Neural progenitor cell (in vitro differentiated cells): ENCODE measurements around the gene GTF2F2. TPM values are rescaled to one million over a fixed set of nuclear protein-coding genes. Genes with fewer than 3 reads are reported as not detected.

Experiments used
- DNase-seq: peaks from one replicate; pipeline ENCODE4 v3.0.0-alpha.2; 2016; ENCODE audit warnings: low spot score
- H2AFZ ChIP-seq: fragments of 200-600 bp; sonication (generic); replicated peaks from 2 replicates; pipeline ENCODE4 v1.6.1; 2016; ENCODE audit warnings: antibody characterized with exemption
- H3F3A ChIP-seq: fragments of 200-600 bp; sonication (generic); 2 replicates; pipeline ENCODE4 v1.6.1; 2016; ENCODE audit warnings: antibody characterized with exemption, low read depth
- H3K27ac ChIP-seq: fragments of 200-600 bp; sonication (generic); 2 replicates; pipeline ENCODE4 v1.5.1; 2016; ENCODE audit warnings: mild to moderate bottlenecking
- H3K27me3 ChIP-seq: fragments of 200-600 bp; sonication (generic); 2 replicates; pipeline ENCODE4 v1.6.1; 2016; ENCODE audit warnings: mild to moderate bottlenecking, moderate library complexity
- H3K36me3 ChIP-seq: fragments of 200-600 bp; sonication (generic); 2 replicates; pipeline ENCODE4 v1.5.1; 2016
- H3K4me1 ChIP-seq: fragments of 200-600 bp; sonication (generic); 2 replicates; pipeline ENCODE4 v1.6.1; 2016; ENCODE audit warnings: mixed run types
- H3K4me2 ChIP-seq: fragments of 200-600 bp; sonication (generic); 2 replicates; pipeline ENCODE4 v1.6.1; 2016
- H3K4me3 ChIP-seq: fragments of 200-600 bp; sonication (generic); 2 replicates; pipeline ENCODE4 v1.5.1; 2016
- H3K79me2 ChIP-seq: fragments of 200-600 bp; sonication (generic); 2 replicates; pipeline ENCODE4 v1.6.1; 2016; ENCODE audit warnings: low read depth
- H3K9ac ChIP-seq: fragments of 200-600 bp; sonication (generic); 2 replicates; pipeline ENCODE4 v1.6.1; 2016
- H3K9me3 ChIP-seq: fragments of 200-600 bp; sonication (generic); 2 replicates; pipeline ENCODE4 v1.5.1; 2016; ENCODE audit warnings: low read depth
- H4K20me1 ChIP-seq: fragments of 200-600 bp; sonication (generic); 2 replicates; pipeline ENCODE4 v1.6.1; 2016; ENCODE audit warnings: low read depth
- H3K27ac Mint-ChIP-seq: 3 replicates; pipeline ENCODE4 v1.8.0; 2021; ENCODE audit warnings: mixed read lengths
- H3K27me3 Mint-ChIP-seq: 2 replicates; pipeline ENCODE4 v1.8.0; 2022; ENCODE audit warnings: low read depth, mild to moderate bottlenecking, inconsistent platforms, moderate library complexity, mixed read lengths; ENCODE audit not compliant: insufficient read depth
- H3K36me3 Mint-ChIP-seq: 3 replicates; pipeline ENCODE4 v1.8.0; 2021; ENCODE audit warnings: mixed read lengths
- H3K4me1 Mint-ChIP-seq: 3 replicates; pipeline ENCODE4 v1.8.0; 2021; ENCODE audit warnings: mixed read lengths
- H3K4me3 Mint-ChIP-seq: 3 replicates; pipeline ENCODE4 v1.8.0; 2021; ENCODE audit warnings: mild to moderate bottlenecking, moderate library complexity, mixed read lengths
- H3K9me3 Mint-ChIP-seq: 3 replicates; pipeline ENCODE4 v1.8.0; 2020; ENCODE audit warnings: mixed read lengths
- EZH2 ChIP-seq: fragments of 200-600 bp; sonication (generic); IDR thresholded peaks from 2 replicates; pipeline ENCODE4 v1.6.1; 2017; ENCODE audit warnings: antibody characterized with exemption, mild to moderate bottlenecking, moderate library complexity
- EZH2phosphoT487 ChIP-seq: fragments of 200-600 bp; sonication (generic); IDR thresholded peaks from 2 replicates; pipeline ENCODE4 v1.6.1; 2017; ENCODE audit warnings: antibody characterized with exemption
- total RNA-seq: library from RNA; depleted of rRNA; stranded (reverse); fragments of >200 nt; gene quantifications from 2 replicates; pipeline ENCODE4 v1.2.3, GENCODE V29; 2015; ENCODE audit warnings: low replicate concordance
- TF ChIP-seq, protein P1 (sequence below): fragments of 200-600 bp; sonication (generic); IDR thresholded peaks from 2 replicates; pipeline ENCODE4 v1.5.1; 2017; ENCODE audit warnings: antibody characterized with exemption, mild to moderate bottlenecking

The GTF2F2 gene
- total RNA-seq, 1 donor from 2014 or later, result 54.1 TPM

DNA sequence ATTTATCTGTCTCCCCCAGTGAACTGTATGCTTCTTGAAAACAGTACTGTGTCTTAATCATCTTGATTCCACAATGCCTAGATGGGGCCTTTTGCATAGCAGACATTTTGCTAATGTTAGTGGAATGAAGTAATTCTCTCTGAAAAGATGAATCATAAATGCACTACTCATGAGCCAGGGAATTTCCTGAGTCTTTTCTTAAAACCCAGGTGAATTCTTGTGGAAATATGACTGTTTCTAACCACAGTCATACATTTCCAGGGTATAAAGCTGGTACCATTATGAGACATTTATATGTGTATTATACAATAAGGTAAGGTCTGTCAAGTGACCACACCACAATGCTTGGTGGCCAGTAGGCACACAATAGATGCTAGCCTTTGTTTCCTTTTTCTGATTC is 86.0 kb downstream of the GTF2F2 start:
- Histone ChIP-seq H3K4me2 (no peak overlapping the region), H3K27me3 (no peaks in the 10 kb centered on the region), H3K4me1 (no peaks in the 10 kb centered on the region), H3K9me3 (no peaks in the 10 kb centered on the region), H3F3A (no peaks in the 10 kb centered on the region), H2AFZ (no peak overlapping the region), H3K27ac (no peak overlapping the region), H3K9ac (no peak overlapping the region), H3K36me3 (no peaks in the 10 kb centered on the region), H3K79me2 (no peaks in the 10 kb centered on the region), H3K4me3 (no peak overlapping the region), H4K20me1 (no peaks in the 10 kb centered on the region)
- Mint-ChIP-seq H3K4me1 (no peaks in the 10 kb centered on the region), H3K9me3 (no peaks in the 10 kb centered on the region), H3K36me3 (peaks cover 24% of the 10 kb centered on the region), H3K4me3 (no peak overlapping the region), H3K27me3 (no peaks in the 10 kb centered on the region), H3K27ac (no peak overlapping the region)
- TF ChIP-seq, protein P1, sequence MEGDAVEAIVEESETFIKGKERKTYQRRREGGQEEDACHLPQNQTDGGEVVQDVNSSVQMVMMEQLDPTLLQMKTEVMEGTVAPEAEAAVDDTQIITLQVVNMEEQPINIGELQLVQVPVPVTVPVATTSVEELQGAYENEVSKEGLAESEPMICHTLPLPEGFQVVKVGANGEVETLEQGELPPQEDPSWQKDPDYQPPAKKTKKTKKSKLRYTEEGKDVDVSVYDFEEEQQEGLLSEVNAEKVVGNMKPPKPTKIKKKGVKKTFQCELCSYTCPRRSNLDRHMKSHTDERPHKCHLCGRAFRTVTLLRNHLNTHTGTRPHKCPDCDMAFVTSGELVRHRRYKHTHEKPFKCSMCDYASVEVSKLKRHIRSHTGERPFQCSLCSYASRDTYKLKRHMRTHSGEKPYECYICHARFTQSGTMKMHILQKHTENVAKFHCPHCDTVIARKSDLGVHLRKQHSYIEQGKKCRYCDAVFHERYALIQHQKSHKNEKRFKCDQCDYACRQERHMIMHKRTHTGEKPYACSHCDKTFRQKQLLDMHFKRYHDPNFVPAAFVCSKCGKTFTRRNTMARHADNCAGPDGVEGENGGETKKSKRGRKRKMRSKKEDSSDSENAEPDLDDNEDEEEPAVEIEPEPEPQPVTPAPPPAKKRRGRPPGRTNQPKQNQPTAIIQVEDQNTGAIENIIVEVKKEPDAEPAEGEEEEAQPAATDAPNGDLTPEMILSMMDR, result no peak
- TF ChIP-seq EZH2, result no peak
- TF ChIP-seq EZH2phosphoT487, result no peak
- DNase-seq, result no peak

DNA sequence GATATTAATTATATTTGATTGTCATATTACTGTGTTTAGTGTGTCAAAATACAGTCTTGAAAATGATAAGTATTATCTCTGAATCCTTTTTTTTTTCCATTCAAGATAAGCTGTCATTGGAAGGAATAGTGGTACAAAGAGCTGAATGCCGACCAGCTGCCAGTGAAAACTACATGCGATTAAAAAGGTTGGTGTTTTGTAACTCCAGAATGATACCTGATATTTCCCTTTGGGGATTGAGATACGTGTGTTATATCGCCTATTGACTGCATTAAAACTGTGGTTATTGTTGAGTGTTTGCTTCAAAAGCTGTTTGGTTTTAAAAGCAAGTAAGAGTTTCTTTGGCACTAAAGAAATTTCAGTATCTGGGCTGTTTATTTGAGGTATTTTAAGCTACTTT is 87.0 kb downstream of the GTF2F2 start:
- no peak for TF ChIP-seq EZH2phosphoT487
- TF ChIP-seq EZH2, result no peak
- TF ChIP-seq, protein P1, result no peak
- Histone ChIP-seq H3K79me2 (no peaks in the 10 kb centered on the region), H2AFZ (no peak overlapping the region), H3K4me3 (no peak overlapping the region), H3F3A (no peaks in the 10 kb centered on the region), H3K27me3 (no peaks in the 10 kb centered on the region), H3K36me3 (no peaks in the 10 kb centered on the region), H3K4me1 (no peaks in the 10 kb centered on the region), H3K27ac (no peak overlapping the region), H3K4me2 (no peak overlapping the region), H4K20me1 (no peaks in the 10 kb centered on the region), H3K9ac (no peak overlapping the region), H3K9me3 (no peaks in the 10 kb centered on the region)
- no peak for DNase-seq
- H3K4me3 Mint-ChIP-seq, result no peak overlapping the region
- peaks cover 19% of the 10 kb centered on the region for H3K36me3 Mint-ChIP-seq
- no peaks in the 10 kb centered on the region for H3K9me3 Mint-ChIP-seq
- no peaks in the 10 kb centered on the region for H3K4me1 Mint-ChIP-seq
- no peak overlapping the region for H3K27ac Mint-ChIP-seq
- H3K27me3 Mint-ChIP-seq, result no peaks in the 10 kb centered on the region

DNA sequence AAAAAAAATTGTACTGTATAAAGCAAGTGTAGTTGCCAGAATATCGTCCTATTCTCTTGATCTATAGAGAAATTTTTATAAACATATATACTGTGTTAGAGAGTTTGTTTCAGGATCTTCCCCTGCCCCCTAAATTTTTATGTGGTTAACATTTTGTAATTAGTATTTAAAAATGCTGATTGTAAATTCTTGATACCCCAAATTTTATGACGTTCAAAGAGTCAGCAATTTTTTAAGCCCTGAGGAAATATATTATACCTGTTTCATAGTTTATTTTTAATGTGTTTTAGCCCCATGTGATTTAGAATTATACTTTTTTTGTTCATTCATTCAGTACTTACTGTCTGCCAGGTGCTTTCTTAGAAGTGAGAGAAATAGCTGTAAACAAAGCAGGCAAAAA is 87.8 kb downstream of the GTF2F2 start:
- Histone ChIP-seq H3K79me2 (no peaks in the 10 kb centered on the region), H3K4me3 (no peak overlapping the region), H3K27me3 (no peaks in the 10 kb centered on the region), H3K4me1 (no peaks in the 10 kb centered on the region), H3K4me2 (no peak overlapping the region), H4K20me1 (no peaks in the 10 kb centered on the region), H3K27ac (no peak overlapping the region), H2AFZ (no peak overlapping the region), H3K9ac (no peak overlapping the region), H3F3A (no peaks in the 10 kb centered on the region), H3K9me3 (no peaks in the 10 kb centered on the region), H3K36me3 (no peaks in the 10 kb centered on the region)
- H3K27me3 Mint-ChIP-seq, result no peaks in the 10 kb centered on the region
- DNase-seq, result no peak
- H3K4me3 Mint-ChIP-seq, result no peak overlapping the region
- no peaks in the 10 kb centered on the region for H3K9me3 Mint-ChIP-seq
- no peak overlapping the region for H3K27ac Mint-ChIP-seq
- TF ChIP-seq, protein P1, result no peak
- TF ChIP-seq EZH2, result no peak
- no peak for TF ChIP-seq EZH2phosphoT487
- H3K4me1 Mint-ChIP-seq, result no peaks in the 10 kb centered on the region
- H3K36me3 Mint-ChIP-seq, result peaks cover 17% of the 10 kb centered on the region

DNA sequence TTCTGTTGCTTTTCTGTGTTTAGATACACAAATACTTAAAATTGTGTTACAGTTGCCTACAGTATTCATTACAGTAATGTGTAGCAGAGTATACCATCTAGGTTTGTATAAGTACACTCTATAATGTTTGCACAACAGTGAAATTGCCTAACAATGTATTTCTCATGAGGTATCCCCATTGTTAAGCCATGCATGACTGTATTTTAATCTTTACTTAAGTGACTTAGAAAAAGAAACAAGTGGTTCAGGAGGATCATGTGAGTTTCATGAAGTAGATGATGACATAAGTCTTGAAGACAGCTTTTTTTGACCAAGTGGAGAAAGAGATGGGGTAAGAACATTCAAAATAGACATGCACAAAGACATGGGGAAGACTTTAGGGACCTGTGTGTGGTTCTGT is 88.9 kb downstream of the GTF2F2 start:
- H3K27me3 Mint-ChIP-seq, result no peaks in the 10 kb centered on the region

More for the DNA sequence above, 88.9 kb downstream of the GTF2F2 start:
- H3K4me3 ChIP-seq, result no peak overlapping the region
- no peaks in the 10 kb centered on the region for H3K36me3 ChIP-seq
- Mint-ChIP-seq H3K27ac (no peak overlapping the region), H3K9me3 (no peaks in the 10 kb centered on the region), H3K4me3 (no peak overlapping the region), H3K36me3 (peaks cover 17% of the 10 kb centered on the region), H3K4me1 (no peaks in the 10 kb centered on the region)
- no peak for DNase-seq
- H3K4me2 ChIP-seq, result no peak overlapping the region
- H4K20me1 ChIP-seq, result no peaks in the 10 kb centered on the region
- no peak for TF ChIP-seq EZH2phosphoT487
- TF ChIP-seq, protein P1, result no peak
- no peak for TF ChIP-seq EZH2
- no peak overlapping the region for H2AFZ ChIP-seq
- H3K9ac ChIP-seq, result no peak overlapping the region
- H3K4me1 ChIP-seq, result no peaks in the 10 kb centered on the region
- no peaks in the 10 kb centered on the region for H3K9me3 ChIP-seq
- H3F3A ChIP-seq, result no peaks in the 10 kb centered on the region
- no peak overlapping the region for H3K27ac ChIP-seq
- no peaks in the 10 kb centered on the region for H3K79me2 ChIP-seq
- no peaks in the 10 kb centered on the region for H3K27me3 ChIP-seq
